ENCODE measurements around the gene MTHFD1.

The MTHFD1 gene

GRCh38 chr14:64475585-64476273, 87.6 kb downstream of the MTHFD1 start:
- FAIRE-seq = no peak
- no peak for DNase-seq (ENCODE audit: insufficient read length)
- TF ChIP-seq POLR2A (IDR thresholded peaks at IDR 0.05; ENCODE audit: low read depth, low read length) (no peak), TAF1 (IDR thresholded peaks at IDR 0.05; ENCODE audit: borderline replicate concordance, low read depth, low read length) (no peak), POLR2AphosphoS5 (IDR thresholded peaks at IDR 0.05; ENCODE audit: low read depth, low read length) (no peak)

DNA sequence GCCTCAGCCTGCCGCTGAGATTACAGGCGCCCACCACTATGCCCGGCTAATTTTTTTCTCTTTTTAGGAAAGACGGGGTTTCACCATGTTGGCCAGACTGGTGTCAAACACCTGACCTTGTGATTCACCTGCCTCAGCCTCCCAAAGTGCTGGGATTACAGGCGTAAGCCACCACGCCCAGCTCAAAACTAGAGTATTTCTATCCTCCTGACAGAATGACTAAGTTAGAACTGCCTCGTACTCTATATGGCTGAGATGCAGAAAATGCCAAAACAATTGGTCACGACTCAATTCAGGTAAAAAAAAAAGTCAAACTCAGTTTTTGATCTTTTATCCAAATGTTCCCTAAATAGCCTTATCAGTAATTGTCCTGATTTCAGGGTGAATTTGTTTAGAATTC, 88.3 kb downstream of the MTHFD1 start:
- DNase-seq (ENCODE audit: insufficient read length) = no peak
- TF ChIP-seq POLR2A (IDR thresholded peaks at IDR 0.05; ENCODE audit: low read depth, low read length) (no peak), POLR2AphosphoS5 (IDR thresholded peaks at IDR 0.05; ENCODE audit: low read depth, low read length) (no peak), TAF1 (IDR thresholded peaks at IDR 0.05; ENCODE audit: borderline replicate concordance, low read depth, low read length) (no peak)
- no peak for FAIRE-seq

- no peak for DNase-seq (ENCODE audit: insufficient read length)
- no peak for FAIRE-seq
- TF ChIP-seq POLR2AphosphoS5 (IDR thresholded peaks at IDR 0.05; ENCODE audit: low read depth, low read length) = no peak
- TF ChIP-seq TAF1 (IDR thresholded peaks at IDR 0.05; ENCODE audit: borderline replicate concordance, low read depth, low read length) = no peak
- no peak for TF ChIP-seq POLR2A (IDR thresholded peaks at IDR 0.05; ENCODE audit: low read depth, low read length)
These were observed 90.6 kb downstream of the MTHFD1 start for GRCh38 chr14:64478634-64479250.

- DNase-seq (ENCODE audit: insufficient read length) (no peak), FAIRE-seq (no peak)
- TF ChIP-seq POLR2A (IDR thresholded peaks at IDR 0.05; ENCODE audit: low read depth, low read length) (no peak), POLR2AphosphoS5 (IDR thresholded peaks at IDR 0.05; ENCODE audit: low read depth, low read length) (no peak), TAF1 (IDR thresholded peaks at IDR 0.05; ENCODE audit: borderline replicate concordance, low read depth, low read length) (no peak)
These were observed 100.5 kb downstream of the MTHFD1 start for GRCh38 chr14:64488590-64489099.

- TF ChIP-seq POLR2AphosphoS5 (IDR thresholded peaks at IDR 0.05; ENCODE audit: low read depth, low read length) (no peak), POLR2A (IDR thresholded peaks at IDR 0.05; ENCODE audit: low read depth, low read length) (no peak), TAF1 (IDR thresholded peaks at IDR 0.05; ENCODE audit: borderline replicate concordance, low read depth, low read length) (no peak)
- DNase-seq (ENCODE audit: insufficient read length) = no peak
- no peak for FAIRE-seq
These were observed 103.5 kb downstream of the MTHFD1 start for GRCh38 chr14:64491637-64492036.

- no peak for DNase-seq (ENCODE audit: insufficient read length)
- no peak for TF ChIP-seq POLR2AphosphoS5 (IDR thresholded peaks at IDR 0.05; ENCODE audit: low read depth, low read length)
- TF ChIP-seq TAF1 (IDR thresholded peaks at IDR 0.05; ENCODE audit: borderline replicate concordance, low read depth, low read length) = no peak
- no peak for TF ChIP-seq POLR2A (IDR thresholded peaks at IDR 0.05; ENCODE audit: low read depth, low read length)
- no peak for FAIRE-seq
These were observed 105.3 kb downstream of the MTHFD1 start for GRCh38 chr14:64493455-64493854.

GRCh38 chr14:64495252-64495651, 107.1 kb downstream of the MTHFD1 start:
- DNase-seq (ENCODE audit: insufficient read length) (no peak), FAIRE-seq (no peak)
- no peak for TF ChIP-seq POLR2A (IDR thresholded peaks at IDR 0.05; ENCODE audit: low read depth, low read length)
- TF ChIP-seq POLR2AphosphoS5 (IDR thresholded peaks at IDR 0.05; ENCODE audit: low read depth, low read length) = no peak
- no peak for TF ChIP-seq TAF1 (IDR thresholded peaks at IDR 0.05; ENCODE audit: borderline replicate concordance, low read depth, low read length)

DNA sequence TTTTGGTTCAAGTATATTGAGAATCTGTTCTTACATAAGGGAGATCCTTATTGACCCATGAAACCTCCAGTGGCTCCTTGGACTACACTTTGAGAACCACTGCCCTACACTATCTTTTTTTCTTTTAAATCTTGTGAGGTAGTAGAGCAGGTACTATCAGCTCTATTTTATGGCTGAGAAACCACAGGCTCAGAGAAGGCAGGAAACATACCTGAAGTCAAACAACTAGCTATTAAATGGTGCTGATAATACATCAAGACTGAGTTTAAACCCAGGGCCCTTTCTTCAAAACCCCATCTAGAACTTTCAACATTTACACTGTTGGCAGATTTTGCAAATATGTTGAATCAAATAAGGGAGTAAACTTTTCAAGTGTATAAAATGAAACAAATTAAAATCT, 108.6 kb downstream of the MTHFD1 start:
- no peak for TF ChIP-seq TAF1 (IDR thresholded peaks at IDR 0.05; ENCODE audit: borderline replicate concordance, low read depth, low read length)
- TF ChIP-seq POLR2AphosphoS5 (IDR thresholded peaks at IDR 0.05; ENCODE audit: low read depth, low read length) = no peak
- TF ChIP-seq POLR2A (IDR thresholded peaks at IDR 0.05; ENCODE audit: low read depth, low read length) = no peak
- no peak for DNase-seq (ENCODE audit: insufficient read length)
- FAIRE-seq = no peak

DNA sequence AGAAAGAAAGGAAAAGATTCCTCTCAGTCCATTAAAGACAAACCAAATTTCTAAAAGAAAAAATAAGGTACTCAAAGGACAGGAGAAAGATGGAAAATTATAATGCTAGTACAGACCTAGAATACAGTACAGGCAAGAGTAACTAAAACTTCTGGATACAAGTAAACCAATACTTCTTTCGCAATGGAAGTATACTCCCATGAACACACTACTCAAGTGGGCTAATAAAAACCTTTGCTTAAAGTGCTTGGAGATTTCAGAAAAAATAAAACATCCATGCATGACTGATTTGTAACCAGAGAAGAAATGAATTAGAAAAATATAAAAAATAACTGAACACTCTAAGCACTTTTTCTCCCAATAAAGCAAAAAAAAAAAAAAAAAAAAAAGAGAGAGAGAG, 111.9 kb downstream of the MTHFD1 start:
- no peak for FAIRE-seq
- TF ChIP-seq TAF1 (IDR thresholded peaks at IDR 0.05; ENCODE audit: borderline replicate concordance, low read depth, low read length) (no peak), POLR2A (IDR thresholded peaks at IDR 0.05; ENCODE audit: low read depth, low read length) (no peak), POLR2AphosphoS5 (IDR thresholded peaks at IDR 0.05; ENCODE audit: low read depth, low read length) (no peak)
- no peak for DNase-seq (ENCODE audit: insufficient read length)

GRCh38 chr14:64501411-64502171, 113.4 kb downstream of the MTHFD1 start:
- FAIRE-seq (no peak), DNase-seq (ENCODE audit: insufficient read length) (no peak)
- no peak for TF ChIP-seq POLR2AphosphoS5 (IDR thresholded peaks at IDR 0.05; ENCODE audit: low read depth, low read length)
- TF ChIP-seq TAF1 (IDR thresholded peaks at IDR 0.05; ENCODE audit: borderline replicate concordance, low read depth, low read length) = no peak
- no peak for TF ChIP-seq POLR2A (IDR thresholded peaks at IDR 0.05; ENCODE audit: low read depth, low read length)

GRCh38 chr14:64502456-64502855, 114.3 kb downstream of the MTHFD1 start:
- TF ChIP-seq TAF1 (IDR thresholded peaks at IDR 0.05; ENCODE audit: borderline replicate concordance, low read depth, low read length) (no peak), POLR2AphosphoS5 (IDR thresholded peaks at IDR 0.05; ENCODE audit: low read depth, low read length) (no peak), POLR2A (IDR thresholded peaks at IDR 0.05; ENCODE audit: low read depth, low read length) (no peak)
- FAIRE-seq = no peak
- DNase-seq (ENCODE audit: insufficient read length) = no peak

Data from GM12892 (cell line).